Measurements from ENCODE around the gene LYRM1. TPM values are rescaled to one million over a fixed set of nuclear protein-coding genes. Genes with fewer than 3 reads are reported as not detected.

The LYRM1 gene
- total RNA-seq, 4 donors from 2014 or later, result 30.6 to 67.3 (median 39.4) TPM

Other genes with a start within 250 kb of the LYRM1 start
- gene ACSM1, start 203.1 kb upstream of the LYRM1 start, total RNA-seq, result under 1 TPM in 1 of 4 donors, not detected in 3; 0.98 TPM
- gene THUMPD1, start 159.0 kb upstream of the LYRM1 start, total RNA-seq, result 10 to 100 TPM; 33.6 to 58.4 (median 49.8) TPM
- gene ACSM3, start 136.8 kb upstream of the LYRM1 start, total RNA-seq, result 1 to 10 TPM; 1.2 to 2.5 (median 1.6) TPM
- 10 to 100 TPM in 3 of 4 donors, 1 to 10 TPM in 1; 7.8 to 29.7 (median 19.0) TPM for gene ERI2, start 94.3 kb upstream of the LYRM1 start, total RNA-seq
- 1 to 10 TPM; 1.5 to 5.9 (median 4.1) TPM for gene REXO5, start 94.2 kb upstream of the LYRM1 start, total RNA-seq
- 10 to 100 TPM; 28.8 to 37.5 (median 29.3) TPM for gene DCUN1D3, start 413 bp upstream of the LYRM1 start, total RNA-seq

All from tibial nerve (tissue), 4 donors.